NCI-H2196 treated with DMSO at 0.1 percent for 48 hours (cell line): ENCODE data around the gene AGPAT4.

Experiments
- DNase-seq: peaks from one replicate; lab custom pipeline; 2025; ENCODE audit not compliant: unreplicated experiment; lab: John Stamatoyannopoulos, UW

The AGPAT4 gene

DNA sequence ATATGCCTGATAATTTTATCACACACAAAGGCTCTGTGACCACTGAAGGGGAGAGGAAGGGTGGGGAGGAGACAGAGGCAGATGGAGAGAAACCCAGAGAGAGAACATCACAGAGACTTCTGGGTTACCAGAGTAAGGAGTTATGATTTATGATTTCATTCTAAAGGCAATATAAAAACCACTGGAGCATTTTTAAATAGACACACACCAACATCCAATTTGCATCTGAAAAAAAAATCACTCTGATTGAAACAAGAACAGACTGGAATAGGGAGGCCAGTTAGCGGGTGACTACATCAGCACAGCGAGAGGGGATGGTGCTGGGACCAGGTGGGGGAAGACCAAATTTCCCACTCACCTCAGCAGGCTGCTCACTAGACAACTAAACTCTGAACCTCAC is 104.8 kb downstream of the AGPAT4 start:
- DNase-seq = no peak

DNA sequence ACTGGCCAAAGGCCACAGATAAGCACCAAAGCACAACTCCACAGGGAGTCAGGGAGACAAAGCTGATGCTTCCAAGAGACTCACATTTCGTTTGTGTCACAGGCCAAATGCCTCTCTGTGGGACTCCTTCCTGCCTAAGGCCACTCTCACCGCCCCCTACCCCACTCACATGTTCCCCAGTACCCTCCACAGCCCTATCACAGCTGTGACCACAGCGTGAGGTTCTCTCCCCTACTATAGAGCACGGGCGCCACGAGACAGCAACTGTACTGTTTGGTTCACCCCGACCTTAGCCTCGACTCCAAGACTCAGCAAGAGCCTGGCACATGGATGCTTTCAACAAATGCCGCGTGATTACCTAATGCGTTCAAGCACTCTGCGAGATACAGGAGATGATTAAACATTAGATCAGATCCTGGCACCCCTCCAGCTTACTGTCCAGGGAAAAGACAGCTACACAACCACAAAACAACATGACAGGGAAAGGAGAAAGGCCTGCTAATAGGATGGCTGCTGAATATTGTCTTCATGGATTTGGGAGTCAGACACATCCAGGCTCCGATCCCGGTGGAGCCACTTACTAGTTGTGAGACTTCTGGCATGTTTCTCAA is 105.5 kb downstream of the AGPAT4 start:
- DNase-seq = peak; percentile 29

DNA sequence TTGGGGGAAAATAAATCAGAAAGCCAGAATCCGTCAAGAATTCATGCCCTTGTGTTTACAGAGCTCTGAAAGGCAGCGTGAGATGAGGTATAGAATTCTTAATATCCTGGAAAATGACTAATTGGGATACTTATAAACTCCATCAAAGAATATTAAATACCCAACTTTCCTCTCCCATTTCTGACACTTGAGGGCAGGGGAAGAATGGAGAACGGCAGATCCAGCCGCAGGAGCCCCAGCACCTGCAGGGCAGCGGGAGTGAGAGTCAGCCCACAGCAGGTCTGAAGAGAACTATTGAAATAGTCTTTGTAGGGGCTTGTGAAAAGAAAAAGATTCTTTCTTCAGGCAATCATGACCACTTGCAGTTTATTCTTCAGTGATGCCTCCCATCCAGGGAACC is 107.2 kb downstream of the AGPAT4 start:
- DNase-seq = no peak

DNA sequence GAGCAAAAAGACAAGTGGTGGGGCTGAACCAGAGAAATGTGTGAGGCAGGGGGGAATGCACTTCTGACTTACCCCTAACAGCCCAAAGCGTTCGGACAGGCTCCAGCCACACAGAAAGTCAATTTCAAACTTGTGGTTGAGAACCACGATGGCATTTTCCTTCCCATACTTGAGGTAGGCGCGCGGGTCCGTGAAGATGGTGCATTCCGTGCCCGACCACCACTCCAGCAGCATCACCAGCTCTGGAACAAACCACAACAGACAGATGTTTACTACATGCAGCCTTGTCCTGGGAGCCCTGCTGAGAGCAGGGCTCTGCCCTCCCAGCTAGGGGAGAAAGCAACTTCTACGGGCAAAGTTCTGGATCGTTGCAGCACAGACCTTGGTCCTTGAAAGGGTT is 107.7 kb downstream of the AGPAT4 start:
- no peak for DNase-seq

DNA sequence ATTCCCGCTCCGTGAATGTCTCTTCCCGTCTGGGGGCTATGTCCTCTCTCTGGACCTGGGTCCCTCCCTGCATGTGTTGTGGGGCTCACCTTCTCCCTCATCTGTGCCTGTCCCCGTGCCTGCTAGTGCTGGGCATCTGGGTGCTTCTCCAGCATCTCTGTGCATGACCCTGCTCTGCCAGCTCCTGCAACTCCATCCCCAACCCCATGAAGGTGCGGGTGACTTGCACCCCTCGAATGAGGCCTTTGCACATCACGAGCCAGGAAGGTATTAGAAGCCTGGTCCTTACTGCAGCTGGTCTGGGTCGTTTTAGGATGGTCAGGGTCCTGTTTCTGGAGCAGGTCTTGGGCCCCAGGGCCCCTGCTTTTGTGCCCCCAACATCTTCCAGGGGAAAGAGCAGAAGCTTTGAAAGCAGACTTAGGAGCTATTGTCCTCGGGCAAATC is 109.7 kb downstream of the AGPAT4 start:
- no peak for DNase-seq

DNA sequence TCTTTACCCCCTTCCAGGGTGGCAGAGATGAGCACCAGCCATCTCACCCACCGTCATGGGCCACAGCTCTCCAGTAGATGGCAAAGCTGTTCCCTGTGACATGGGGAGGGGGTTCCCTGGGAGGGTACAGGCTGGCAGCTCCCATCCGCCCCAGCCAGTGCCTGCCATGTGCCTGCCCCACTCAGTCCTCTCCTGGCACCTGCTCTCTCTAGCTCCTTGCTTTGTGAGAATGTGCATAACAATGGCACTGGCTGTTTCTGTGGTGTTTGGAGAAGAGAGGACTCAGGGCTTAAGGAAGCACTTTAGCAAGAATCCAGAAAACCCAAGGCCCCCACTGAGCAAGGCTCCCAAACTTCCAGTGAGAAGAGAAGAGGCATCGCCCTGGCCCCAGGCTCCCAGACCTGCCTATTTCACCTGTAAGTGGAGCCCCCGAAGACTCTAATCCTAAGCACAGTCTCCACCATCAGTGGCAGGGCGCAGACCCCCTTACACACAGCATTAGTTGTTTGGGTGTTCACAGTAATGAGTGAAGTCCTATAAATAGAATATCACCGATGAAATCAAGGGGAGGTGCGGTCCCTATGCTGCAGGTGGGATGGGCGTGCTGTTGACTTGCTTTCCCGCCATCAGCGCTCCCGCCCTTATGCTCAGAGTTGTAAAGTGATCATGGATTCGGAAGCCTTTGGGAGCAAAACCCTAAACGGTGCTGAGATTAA is 110.2 kb downstream of the AGPAT4 start:
- no peak for DNase-seq

DNA sequence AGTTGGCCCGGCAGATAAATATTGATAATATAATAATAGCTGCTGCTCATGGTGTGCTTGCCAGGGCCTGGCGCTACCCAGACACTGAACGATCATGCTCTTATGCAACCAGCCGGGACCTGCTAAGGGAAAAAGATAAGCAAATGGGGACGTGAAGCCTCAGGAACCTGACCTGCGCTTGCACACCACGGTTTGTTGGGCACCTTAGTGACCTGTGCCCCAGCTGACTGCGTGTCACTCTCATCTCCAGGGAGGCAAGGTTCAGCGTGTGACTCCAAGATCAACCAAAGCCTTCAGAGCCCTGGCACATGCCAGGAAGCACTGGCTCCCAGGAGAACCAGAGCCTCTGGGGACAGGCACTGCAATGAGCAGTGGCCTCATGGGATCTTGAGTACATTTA is 111.1 kb downstream of the AGPAT4 start:
- DNase-seq = no peak

DNA sequence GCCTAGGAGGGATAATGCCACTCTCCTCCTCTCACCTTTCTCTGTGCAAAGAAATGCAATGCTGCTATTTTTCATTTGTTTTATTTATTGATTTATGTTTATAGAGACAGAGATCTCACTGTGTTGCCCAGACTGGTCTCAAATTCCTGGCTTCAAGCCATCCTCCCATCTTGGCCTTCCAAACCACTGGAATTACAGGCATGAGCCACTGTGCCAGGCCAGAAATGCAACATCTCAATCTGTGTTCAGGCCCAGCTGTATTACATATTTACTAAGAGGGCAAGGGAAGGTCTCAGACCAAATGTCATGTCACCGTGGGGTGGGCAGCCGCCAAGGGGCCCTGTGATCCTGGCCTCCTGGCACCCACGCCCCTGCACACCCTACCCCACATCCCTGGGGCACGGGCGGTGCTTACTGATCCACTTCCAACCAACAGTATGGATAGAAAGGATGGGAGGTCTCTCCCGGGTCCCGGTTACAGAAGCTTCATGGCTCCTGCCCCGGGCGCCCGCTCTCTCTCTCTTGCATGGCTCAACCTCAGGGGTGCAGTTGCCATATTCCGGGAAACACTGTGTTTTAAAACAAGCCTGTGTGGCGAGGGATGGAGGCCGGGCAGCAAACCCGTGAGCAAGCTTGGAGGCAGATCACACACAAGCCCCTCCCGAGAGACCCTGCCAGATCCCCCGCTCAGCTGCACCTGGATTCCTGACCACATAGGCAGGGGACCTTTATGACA is 111.8 kb downstream of the AGPAT4 start:
- DNase-seq = no peak

DNA sequence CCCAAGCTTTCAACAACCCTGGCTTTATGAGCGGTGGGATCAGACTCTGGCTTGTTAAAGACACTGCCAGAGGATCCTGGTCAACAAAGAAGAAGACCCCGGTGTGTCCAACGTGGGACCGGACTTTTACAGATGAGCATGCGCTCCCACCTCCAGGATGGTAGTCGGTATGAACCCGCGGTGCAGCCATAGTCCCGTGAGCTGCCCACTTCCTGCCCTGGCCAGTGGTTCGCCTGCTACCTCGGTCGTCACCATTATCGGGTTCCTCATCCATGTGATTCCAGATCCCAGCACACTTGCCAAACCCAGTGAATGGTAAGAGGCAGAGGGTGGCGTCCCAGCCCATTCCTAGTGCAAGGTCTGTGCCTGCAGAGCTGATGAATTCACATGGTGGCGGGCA is 112.7 kb downstream of the AGPAT4 start:
- no peak for DNase-seq

DNA sequence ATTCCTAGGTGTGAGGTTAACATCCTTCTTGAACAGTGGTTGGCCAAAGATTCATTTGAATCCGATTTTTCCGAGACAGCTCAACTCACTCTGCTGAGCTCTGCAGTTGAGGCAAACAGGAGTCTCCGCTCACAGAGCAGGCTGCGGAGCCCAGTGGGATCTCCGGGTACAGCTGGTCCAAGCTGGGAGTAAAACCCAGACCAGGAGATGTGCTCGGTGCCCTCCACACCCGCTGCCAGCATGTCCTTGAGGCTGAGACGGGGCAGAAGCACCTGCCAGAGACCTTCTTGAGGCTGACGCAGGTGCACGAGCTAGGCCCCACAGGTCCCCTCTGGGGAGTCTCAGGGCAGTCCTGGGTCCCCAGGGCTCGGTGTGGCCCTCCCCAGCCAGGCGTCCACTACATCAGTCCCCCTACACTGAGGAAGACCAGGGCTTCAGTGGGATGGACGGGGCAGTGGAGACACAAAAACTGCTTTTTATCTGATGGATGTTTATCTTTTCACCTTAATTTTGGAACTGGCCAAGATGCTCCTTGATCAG is 119.0 kb downstream of the AGPAT4 start:
- no peak for DNase-seq

DNA sequence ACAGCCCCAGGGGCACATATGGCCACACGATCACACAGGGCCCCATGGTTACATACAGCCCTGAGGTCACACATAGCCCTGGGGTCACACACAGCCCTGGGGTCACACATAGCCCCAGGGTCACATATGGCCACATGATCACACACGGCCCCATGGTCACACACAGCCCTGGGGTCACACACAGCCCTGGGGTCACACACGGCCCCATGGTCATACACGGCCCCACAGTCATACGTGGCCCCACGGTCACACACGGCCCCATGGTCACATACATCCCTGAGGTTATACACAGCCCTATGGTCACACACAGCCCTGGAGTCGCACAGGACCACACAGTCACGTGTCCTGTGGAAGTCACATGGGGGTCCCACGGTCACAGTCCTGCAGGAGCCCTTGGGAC is 120.1 kb downstream of the AGPAT4 start:
- DNase-seq = no peak

DNA sequence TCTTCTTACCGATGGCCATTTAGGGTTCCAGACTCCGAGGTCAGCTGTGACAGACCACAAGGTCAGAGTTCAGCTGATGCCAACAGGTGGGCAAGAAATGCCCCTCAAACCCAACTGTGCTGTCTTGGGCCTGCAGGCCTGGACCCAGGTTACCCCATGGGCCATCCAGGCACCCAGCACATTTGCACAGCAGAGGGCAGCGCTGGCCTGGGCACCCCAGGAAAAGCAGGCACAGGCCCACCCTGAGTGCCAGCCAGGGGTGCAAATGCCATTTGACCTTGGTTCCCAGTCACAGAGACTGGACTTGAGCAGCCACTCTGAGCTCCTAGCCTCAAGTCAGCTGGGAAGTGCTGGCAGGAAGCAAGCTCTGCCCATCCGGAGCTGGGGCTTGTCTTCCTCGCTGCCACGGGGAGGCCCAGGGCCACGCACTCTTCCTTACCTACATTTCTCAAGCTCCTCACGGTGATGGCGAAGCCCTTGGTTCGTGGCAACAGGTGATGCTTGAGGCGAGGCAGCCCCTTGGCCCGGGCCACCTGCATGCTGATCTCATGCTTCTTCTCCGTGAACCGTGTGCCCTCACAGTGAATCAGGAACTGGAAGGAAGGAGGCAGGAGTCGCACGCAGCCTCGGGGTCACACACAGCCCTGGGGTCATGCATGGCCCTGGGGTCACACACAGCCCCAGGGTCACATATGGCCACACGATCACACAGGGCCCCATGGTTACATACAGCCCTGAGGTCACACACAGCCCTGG is 120.8 kb downstream of the AGPAT4 start:
- DNase-seq = no peak

DNA sequence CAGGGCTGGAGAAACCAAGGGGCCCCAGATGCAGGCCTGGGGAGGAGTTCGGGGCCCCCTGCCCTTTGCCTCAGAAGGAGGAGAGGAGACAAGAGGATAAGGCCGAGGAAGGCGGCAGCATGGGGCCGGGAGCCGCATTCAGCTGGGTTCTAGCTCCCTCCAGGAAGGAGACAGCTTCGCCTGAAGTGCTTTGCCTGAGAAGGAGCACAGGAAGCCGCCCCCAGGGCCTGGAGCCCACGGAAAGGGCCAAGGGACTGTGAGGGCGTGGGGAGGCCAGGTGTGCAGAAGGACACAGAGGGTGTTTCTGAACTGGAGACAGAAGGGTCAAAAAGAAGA is 121.4 kb downstream of the AGPAT4 start:
- DNase-seq = no peak

DNA sequence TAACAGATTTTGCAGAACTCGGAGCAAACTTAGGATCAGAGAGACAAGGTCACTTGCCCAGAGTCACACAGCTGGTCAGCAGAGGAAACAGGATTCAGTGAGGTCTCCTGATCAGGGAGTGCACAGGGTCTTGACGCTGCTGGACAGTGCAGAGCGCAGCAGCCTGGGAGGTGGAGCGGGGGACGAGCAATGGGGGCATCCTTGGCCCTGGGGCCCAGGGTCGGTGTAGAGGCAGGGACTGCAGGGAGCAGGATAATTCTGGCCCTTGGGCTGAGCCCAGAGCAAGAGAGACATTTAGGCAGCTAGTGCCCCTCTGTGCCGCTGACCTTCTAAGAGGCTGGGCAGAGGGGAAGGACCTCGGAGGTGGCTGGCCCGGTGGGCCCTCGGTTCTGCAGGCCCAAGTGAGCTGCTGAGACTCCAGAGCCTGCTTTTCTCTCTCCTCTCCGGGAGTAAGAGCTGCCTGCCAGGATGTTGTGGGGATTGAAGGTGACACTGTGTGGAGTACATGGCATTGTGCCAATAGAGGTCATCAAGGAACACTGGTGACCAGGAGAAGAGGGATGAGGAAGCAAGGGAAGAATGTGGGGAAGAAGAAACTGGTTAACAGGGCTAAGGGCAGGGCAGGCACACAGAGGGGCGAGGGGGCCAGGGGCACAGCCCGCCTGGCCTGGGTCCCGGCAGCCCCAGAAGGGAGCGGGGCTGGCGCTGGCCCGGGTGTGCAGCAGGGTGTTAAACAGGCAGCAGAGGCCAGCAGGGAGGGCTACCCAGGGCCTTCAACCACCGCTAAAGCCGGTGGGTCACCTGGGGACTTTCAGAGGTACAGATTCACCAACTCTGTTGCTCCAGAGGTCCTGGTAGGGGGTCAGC is 122.0 kb downstream of the AGPAT4 start:
- no peak for DNase-seq

DNA sequence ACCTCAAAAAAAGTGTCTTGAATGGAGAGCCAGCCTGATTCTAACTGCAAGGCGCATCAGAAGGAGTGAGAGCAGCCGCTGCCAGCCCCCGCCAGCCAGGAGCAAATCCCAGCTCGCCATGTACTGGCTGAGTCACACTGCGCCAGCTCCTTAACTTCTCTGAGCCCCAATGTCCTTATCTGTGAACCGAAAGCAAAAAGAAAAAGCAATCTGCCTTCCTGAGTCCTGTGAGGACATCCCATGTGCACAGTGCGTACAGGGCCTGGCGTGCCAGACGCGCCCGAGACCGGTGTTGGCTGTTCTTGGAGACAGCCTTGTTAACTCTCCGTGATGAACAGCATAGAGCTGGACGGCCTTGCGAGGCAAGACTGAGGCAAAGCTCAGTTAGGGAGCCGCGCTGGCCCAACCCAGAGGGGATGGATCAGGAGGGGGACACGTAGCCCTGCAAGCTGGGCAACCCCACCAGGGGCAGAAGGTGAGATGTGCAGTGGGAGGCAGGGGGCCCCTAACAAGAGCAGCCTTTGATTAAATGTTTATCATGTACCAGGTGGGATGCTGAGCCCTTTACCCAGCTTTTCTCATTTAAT is 122.7 kb downstream of the AGPAT4 start:
- no peak for DNase-seq

DNA sequence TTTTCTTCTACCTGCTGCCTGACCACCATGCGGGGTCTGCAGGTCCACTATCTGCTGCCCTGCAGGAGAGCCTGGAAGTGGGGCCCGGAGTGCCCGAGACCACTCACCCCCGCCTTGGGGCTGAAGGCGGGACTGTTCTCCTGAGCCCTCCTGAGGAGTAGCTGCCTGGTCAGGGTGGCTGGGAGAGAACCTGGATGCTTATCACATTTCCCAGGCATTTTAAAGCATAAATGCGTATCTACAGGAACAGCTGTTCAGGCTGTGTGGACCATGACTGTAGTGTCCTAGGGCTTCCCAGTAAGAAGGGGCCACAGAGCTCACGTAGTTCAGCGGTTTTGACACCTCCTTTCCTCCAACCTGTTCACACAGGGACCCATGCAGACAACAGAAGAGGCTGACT is 123.3 kb downstream of the AGPAT4 start:
- DNase-seq = no peak

DNA sequence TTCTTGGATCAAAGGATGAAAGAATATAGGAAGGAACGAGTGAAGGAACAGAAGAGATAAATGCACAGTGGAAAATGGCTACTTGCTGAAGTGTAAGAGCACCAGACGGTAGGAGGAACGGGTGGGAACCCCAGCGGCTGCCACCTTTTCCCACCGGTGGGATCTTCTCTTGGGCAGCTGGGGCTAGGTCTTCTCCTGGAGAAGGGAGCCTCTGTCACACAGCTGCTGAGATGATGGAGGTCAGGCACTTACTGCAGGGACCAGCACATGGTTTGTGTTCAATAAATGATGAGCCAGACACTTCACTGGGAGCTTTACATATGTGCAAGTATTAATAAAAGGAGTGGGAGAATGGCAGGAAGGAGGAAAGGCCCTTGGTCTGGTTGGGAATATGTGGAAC is 123.7 kb downstream of the AGPAT4 start:
- no peak for DNase-seq

DNA sequence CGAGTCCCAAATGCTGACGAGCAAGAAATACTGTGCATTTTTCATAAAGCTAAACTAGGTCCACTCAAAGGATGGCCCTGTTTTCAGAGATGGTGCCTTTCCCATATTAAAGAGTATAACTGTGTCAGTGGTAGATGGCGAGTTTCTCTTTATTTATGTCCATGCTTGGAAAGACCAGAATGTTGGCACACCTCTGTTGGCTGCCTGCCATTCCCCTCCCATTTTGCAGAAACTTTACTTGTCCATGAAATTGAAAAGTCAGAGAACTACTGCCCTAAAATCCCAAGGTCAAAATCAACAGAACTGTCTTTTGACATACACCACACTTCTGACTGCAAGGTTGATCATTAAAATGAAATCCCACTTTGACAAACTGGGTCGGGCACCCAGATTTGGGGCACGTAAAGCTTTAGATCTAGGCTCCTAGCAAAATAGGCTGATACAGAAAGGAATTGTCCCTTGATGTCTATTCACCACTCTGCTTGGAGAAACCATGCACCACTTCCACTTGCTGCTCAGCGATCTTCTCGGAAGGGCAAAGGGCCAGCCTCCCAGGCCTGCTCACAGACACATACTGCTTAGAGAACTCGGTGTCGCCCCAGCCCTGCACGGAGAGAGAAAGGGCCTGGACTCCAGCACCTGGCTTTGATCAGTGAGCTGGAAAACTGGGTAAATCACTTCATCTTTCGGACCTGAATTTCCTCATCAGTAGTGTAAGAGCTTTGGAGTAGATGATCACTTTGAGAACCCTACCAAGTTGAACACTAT is 130.0 kb downstream of the AGPAT4 start:
- DNase-seq = no peak

DNA sequence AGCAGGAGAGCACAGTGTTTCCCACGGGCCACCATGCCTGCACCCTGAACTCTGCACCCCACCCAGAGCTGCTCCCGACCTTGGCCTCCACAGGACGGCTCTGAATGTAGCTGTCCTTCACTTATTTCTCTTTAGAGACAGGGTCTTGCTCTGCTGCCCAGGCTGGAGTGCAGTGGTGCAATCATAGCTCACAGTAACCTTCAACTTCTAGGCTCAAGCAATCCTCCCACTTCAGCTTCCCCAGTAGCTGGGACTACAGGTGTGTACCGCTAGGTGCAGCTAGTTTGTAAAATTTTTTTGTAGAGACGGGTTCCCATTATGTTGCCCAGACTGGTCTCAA is 130.9 kb downstream of the AGPAT4 start:
- DNase-seq = no peak

DNA sequence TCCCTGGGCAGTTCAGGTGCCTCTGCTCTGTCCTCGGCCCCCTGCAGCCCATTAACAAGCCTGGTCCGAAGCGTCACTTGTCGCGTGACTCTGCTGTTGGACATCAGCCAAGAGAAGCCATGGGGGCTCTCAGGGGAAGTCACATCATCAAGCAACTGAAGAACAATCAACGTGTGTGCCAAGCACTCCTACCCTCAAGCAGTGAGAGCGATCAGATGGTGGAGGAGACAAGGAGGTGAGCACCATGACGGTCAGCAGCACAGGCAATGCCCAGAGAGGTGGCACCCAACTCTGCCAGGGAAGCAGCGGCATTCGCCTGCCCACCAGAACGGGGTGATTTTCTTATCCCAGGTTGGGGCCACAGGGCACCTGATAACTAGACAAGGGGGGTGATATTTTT is 132.7 kb downstream of the AGPAT4 start:
- DNase-seq = no peak
